Neural cell (in vitro differentiated cells): ENCODE data around the gene FBXL15. TPM values are rescaled to one million over a fixed set of nuclear protein-coding genes. Genes with fewer than 3 reads are reported as not detected.

ENCODE experiments used
- H2AFZ ChIP-seq: fragments of 200-600, 300-800 bp; sonication (generic), shearing (Covaris generic); 2 replicates; pipeline ENCODE4 v1.6.0; 2014; ENCODE audit warnings: low read depth, mild to moderate bottlenecking, antibody characterized with exemption, low read length, moderate library complexity
- H3F3A ChIP-seq: fragments of 200-600 bp; shearing (Covaris generic); 2 replicates; pipeline ENCODE4 v1.6.1; 2016; ENCODE audit warnings: mild to moderate bottlenecking, moderate library complexity, mixed read lengths, antibody characterized with exemption, low read length; ENCODE audit not compliant: insufficient read depth, poor library complexity, severe bottlenecking
- H3K27ac ChIP-seq: fragments of 200-600, 300-800 bp; sonication (generic), shearing (Covaris generic); 2 replicates; pipeline ENCODE4 v1.5.1; 2014; ENCODE audit warnings: mild to moderate bottlenecking, low read length, moderate library complexity
- H3K27me3 ChIP-seq: fragments of 300-800, 200-600 bp; sonication (generic), shearing (Covaris generic); 2 replicates; pipeline ENCODE4 v1.6.0; 2014; ENCODE audit warnings: mild to moderate bottlenecking, low read depth, low read length, moderate library complexity; ENCODE audit not compliant: insufficient read depth
- H3K36me3 ChIP-seq: fragments of 300-800, 200-600 bp; sonication (generic), shearing (Covaris generic); 2 replicates; pipeline ENCODE4 v1.5.1; 2014; ENCODE audit warnings: mild to moderate bottlenecking, antibody characterized with exemption, low read length, moderate library complexity; ENCODE audit not compliant: insufficient read depth
- H3K4me2 ChIP-seq: fragments of 300-800, 200-600 bp; sonication (generic), shearing (Covaris generic); 2 replicates; pipeline ENCODE4 v1.6.0; 2014; ENCODE audit warnings: mild to moderate bottlenecking, low read length
- H3K4me3 ChIP-seq: fragments of 300-800, 200-600 bp; sonication (generic), shearing (Covaris generic); 2 replicates; pipeline ENCODE4 v1.5.1; 2014; ENCODE audit warnings: mild to moderate bottlenecking, low read length, moderate library complexity
- H3K79me2 ChIP-seq: fragments of 200-600 bp; shearing (Covaris generic); replicated peaks from 2 replicates; pipeline ENCODE4 v1.6.0; 2014; ENCODE audit warnings: mild to moderate bottlenecking, low read length, moderate library complexity; ENCODE audit not compliant: insufficient read depth
- H3K9ac ChIP-seq: fragments of 300-800, 200-600 bp; sonication (generic), shearing (Covaris generic); 2 replicates; pipeline ENCODE4 v1.6.1; 2016; ENCODE audit warnings: mild to moderate bottlenecking, low read length, mixed read lengths
- H3K9me2 ChIP-seq: fragments of 200-600 bp; shearing (Covaris generic); 2 replicates; pipeline ENCODE4 v1.6.1; 2016; ENCODE audit warnings: mild to moderate bottlenecking, low read length, mixed read lengths; ENCODE audit not compliant: insufficient read depth
- H3K9me3 ChIP-seq: fragments of 200-600, 300-800 bp; sonication (generic), shearing (Covaris generic); 2 replicates; pipeline ENCODE4 v1.6.1; 2016; ENCODE audit warnings: mild to moderate bottlenecking, mixed run types, low read length, moderate library complexity, mixed read lengths
- H4K20me1 ChIP-seq: fragments of 200-600 bp; shearing (Covaris generic); 2 replicates; pipeline ENCODE4 v1.6.1; 2016; ENCODE audit warnings: mild to moderate bottlenecking, mixed run types; ENCODE audit not compliant: insufficient read depth
- EP300 ChIP-seq: fragments of 450-650 bp; conservative IDR thresholded peaks from 2 replicates; pipeline ENCODE4 v1.6.1; 2014; ENCODE audit warnings: antibody characterized with exemption, mild to moderate bottlenecking, moderate library complexity; ENCODE audit not compliant: poor library complexity, severe bottlenecking
- EZH2 ChIP-seq: fragments of 200-600, 300-800 bp; shearing (Covaris generic), sonication (generic); IDR thresholded peaks from 2 replicates; pipeline ENCODE4 v1.6.1; 2014; ENCODE audit warnings: antibody characterized with exemption, low read length, borderline replicate concordance, mild to moderate bottlenecking; ENCODE audit not compliant: insufficient read depth, poor library complexity, severe bottlenecking
- MXI1 ChIP-seq: fragments of 450-650 bp; conservative IDR thresholded peaks from 2 replicates; pipeline ENCODE4 v1.6.1; 2014; ENCODE audit warnings: antibody characterized with exemption, mild to moderate bottlenecking; ENCODE audit not compliant: poor library complexity, severe bottlenecking
- POLR2AphosphoS5 ChIP-seq: IDR thresholded peaks from 2 replicates; pipeline ENCODE4 v1.6.1; 2012
- RAD21 ChIP-seq: fragments of 450-650 bp; conservative IDR thresholded peaks from 2 replicates; pipeline ENCODE4 v1.6.1; 2014; ENCODE audit warnings: antibody characterized with exemption, mild to moderate bottlenecking, moderate library complexity
- REST ChIP-seq: IDR thresholded peaks from 2 replicates; pipeline ENCODE4 v1.6.1; 2012; ENCODE audit warnings: borderline replicate concordance
- SMC3 ChIP-seq: fragments of 450-650 bp; conservative IDR thresholded peaks from 2 replicates; pipeline ENCODE4 v1.6.1; 2014; ENCODE audit warnings: antibody characterized with exemption, mild to moderate bottlenecking, moderate library complexity; ENCODE audit not compliant: poor library complexity
- TAF1 ChIP-seq: IDR thresholded peaks from 2 replicates; pipeline ENCODE4 v1.6.1; 2012; ENCODE audit warnings: low read depth
- polyA plus RNA-seq: library from polyadenylated mRNA; depleted of rRNA; stranded (reverse); fragments of >200 nt; gene quantifications from 2 replicates; pipeline ENCODE4 v1.2.3, GENCODE V29; 2014
- TF ChIP-seq, protein P1 (sequence below): fragments of 450-650 bp; IDR thresholded peaks from 2 replicates; pipeline ENCODE4 v1.5.1; 2014; ENCODE audit warnings: antibody characterized with exemption, mild to moderate bottlenecking, moderate library complexity; ENCODE audit not compliant: poor library complexity, severe bottlenecking

FBXL15 gene
- polyA plus RNA-seq, 1 donor from 2014 or later = 37.8 TPM

DNA sequence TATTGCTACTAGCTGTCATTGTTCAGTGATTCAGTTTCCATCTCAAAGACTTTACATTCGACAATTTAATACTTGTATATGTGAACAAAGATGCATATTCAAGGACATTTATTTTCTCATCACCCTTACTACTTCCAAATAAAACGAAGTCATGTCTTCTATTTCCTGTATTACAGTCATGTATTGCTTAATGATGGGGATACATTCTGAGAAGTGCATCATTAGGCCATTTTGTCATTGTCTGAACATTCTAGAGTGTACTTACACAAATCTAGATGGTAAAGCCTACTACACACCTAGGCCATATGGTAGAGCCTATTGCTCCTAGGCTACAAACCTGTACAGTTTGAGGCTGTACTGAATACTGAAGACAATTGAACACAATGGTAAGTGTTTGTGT is 24.2 kb downstream of the FBXL15 start:
- Histone ChIP-seq H2AFZ (no peak overlapping the region), H3K9ac (no peak overlapping the region), H3K9me2 (no peaks in the 10 kb centered on the region), H3K4me2 (no peak overlapping the region), H3K27me3 (no peaks in the 10 kb centered on the region), H4K20me1 (no peaks in the 10 kb centered on the region), H3K36me3 (no peaks in the 10 kb centered on the region), H3F3A (no peaks in the 10 kb centered on the region), H3K9me3 (no peaks in the 10 kb centered on the region), H3K27ac (no peak overlapping the region), H3K79me2 (no peaks in the 10 kb centered on the region), H3K4me3 (no peak overlapping the region)
- TF ChIP-seq TAF1 = no peak
- TF ChIP-seq MXI1 = no peak
- no peak for TF ChIP-seq EP300
- TF ChIP-seq REST = no peak
- TF ChIP-seq, protein P1, sequence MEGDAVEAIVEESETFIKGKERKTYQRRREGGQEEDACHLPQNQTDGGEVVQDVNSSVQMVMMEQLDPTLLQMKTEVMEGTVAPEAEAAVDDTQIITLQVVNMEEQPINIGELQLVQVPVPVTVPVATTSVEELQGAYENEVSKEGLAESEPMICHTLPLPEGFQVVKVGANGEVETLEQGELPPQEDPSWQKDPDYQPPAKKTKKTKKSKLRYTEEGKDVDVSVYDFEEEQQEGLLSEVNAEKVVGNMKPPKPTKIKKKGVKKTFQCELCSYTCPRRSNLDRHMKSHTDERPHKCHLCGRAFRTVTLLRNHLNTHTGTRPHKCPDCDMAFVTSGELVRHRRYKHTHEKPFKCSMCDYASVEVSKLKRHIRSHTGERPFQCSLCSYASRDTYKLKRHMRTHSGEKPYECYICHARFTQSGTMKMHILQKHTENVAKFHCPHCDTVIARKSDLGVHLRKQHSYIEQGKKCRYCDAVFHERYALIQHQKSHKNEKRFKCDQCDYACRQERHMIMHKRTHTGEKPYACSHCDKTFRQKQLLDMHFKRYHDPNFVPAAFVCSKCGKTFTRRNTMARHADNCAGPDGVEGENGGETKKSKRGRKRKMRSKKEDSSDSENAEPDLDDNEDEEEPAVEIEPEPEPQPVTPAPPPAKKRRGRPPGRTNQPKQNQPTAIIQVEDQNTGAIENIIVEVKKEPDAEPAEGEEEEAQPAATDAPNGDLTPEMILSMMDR = no peak
- TF ChIP-seq RAD21 = no peak
- TF ChIP-seq POLR2AphosphoS5 = no peak
- no peak for TF ChIP-seq EZH2
- no peak for TF ChIP-seq SMC3

- peak overlapping the region; percentile 52 for H2AFZ ChIP-seq
- no peaks in the 10 kb centered on the region for H3F3A ChIP-seq
- H3K27me3 ChIP-seq = no peaks in the 10 kb centered on the region
- H3K9me2 ChIP-seq = no peaks in the 10 kb centered on the region
- no peaks in the 10 kb centered on the region for H3K9me3 ChIP-seq
- H4K20me1 ChIP-seq = no peaks in the 10 kb centered on the region
- peak overlapping the region; percentile 79 for H3K9ac ChIP-seq
- TF ChIP-seq MXI1 (no peak), TAF1 (no peak), POLR2AphosphoS5 (no peak)
- peak overlapping the region; percentile 52 for H3K4me2 ChIP-seq
- no peaks in the 10 kb centered on the region for H3K79me2 ChIP-seq
- peak overlapping the region; percentile 75 for H3K4me3 ChIP-seq
- H3K27ac ChIP-seq = peak overlapping the region; percentile 72
- H3K36me3 ChIP-seq = no peaks in the 10 kb centered on the region
Measured at GRCh38 chr10:102449321-102450123, 28.9 kb downstream of the FBXL15 start.
